Small intestine (tissue), 16 donors: ENCODE results near the gene FANCB. TPM values are rescaled to one million over a fixed set of nuclear protein-coding genes. Genes with fewer than 3 reads are reported as not detected.
A peak's percentile ranks its signal among the peaks of the same experiment; 100 is the strongest.

Source experiments
- DNase-seq, 2 donors: peaks; one replicate each; pipeline versions ENCODE4 v3.0.0 to v3.0.0-alpha.2; 2013
- FAIRE-seq: peaks from 2 replicates; lab custom pipeline; 2012; peaks lifted over from hg19 to GRCh38; lab: Jason Lieb, UNC
- H3K27ac ChIP-seq, 3 donors: one replicate each; pipeline ENCODE4 v1.5.1; 2013; ENCODE audit warnings: low read length in 2 of 3, mild to moderate bottlenecking in 2 of 3, control low read depth in 1 of 3, inconsistent platforms in 1 of 3, low read depth in 1 of 3, moderate library complexity in 1 of 3
- H3K27me3 ChIP-seq, 3 donors: one replicate each; pipeline ENCODE4 v1.6.1; 2013; ENCODE audit warnings: low read length in 3 of 3, inconsistent platforms in 1 of 3; ENCODE audit not compliant: control insufficient read depth in 3 of 3, insufficient read depth in 3 of 3
- H3K36me3 ChIP-seq, 3 donors: one replicate each; pipeline ENCODE4 v1.6.1; 2013; ENCODE audit warnings: low read length in 3 of 3, inconsistent platforms in 1 of 3, low read depth in 1 of 3, mild to moderate bottlenecking in 1 of 3, moderate library complexity in 1 of 3; ENCODE audit not compliant: control insufficient read depth in 3 of 3, insufficient read depth in 2 of 3
- H3K4me1 ChIP-seq, 3 donors: one replicate each; pipeline ENCODE4 v1.6.1; 2013; ENCODE audit warnings: low read length in 2 of 3, inconsistent platforms in 1 of 3, low read depth in 1 of 3, mild to moderate bottlenecking in 1 of 3, moderate library complexity in 1 of 3; ENCODE audit not compliant: control insufficient read depth in 3 of 3, insufficient read depth in 2 of 3
- H3K4me3 ChIP-seq, 3 donors: one replicate each; pipeline ENCODE4 v1.5.1; 2013; ENCODE audit warnings: low read length in 3 of 3, control low read depth in 1 of 3, inconsistent platforms in 1 of 3, low read depth in 1 of 3, mild to moderate bottlenecking in 1 of 3, moderate library complexity in 1 of 3
- H3K9me3 ChIP-seq, 2 donors: one replicate each; pipeline ENCODE4 v1.6.1; 2013; ENCODE audit warnings: low read depth in 1 of 2, low read length in 1 of 2; ENCODE audit not compliant: control insufficient read depth in 2 of 2, insufficient read depth in 1 of 2
- WGBS, 3 donors: extraction: QIAGEN DNeasy Blood & Tissue Kit; methylation state at CpG; one replicate each; pipeline ENCODE4 v1.1.7; 2013; 5-methylcytosine and 5-hydroxymethylcytosine counted together
- long read RNA-seq, 10 donors: transcript quantifications; one replicate each; lab custom pipeline, GENCODE V29; 2026
- polyA plus RNA-seq, 4 donors: library from polyadenylated mRNA; stranded (reverse) in 3 of 4; unstranded in 1 of 4; fragments of 200-250 nt in 3 of 4; fragments of 120-200 nt in 1 of 4; gene quantifications; one replicate each; pipeline versions ENCODE4 v1.2.1 to v1.2.3, GENCODE V29; 2013
- donor health status: healthy with polysubstance abuse.
- donor health status: control.
- donor health status: control.
- donor health status: Bipolar disorder and iron deficiency.
- donor health status: healthy.

FANCB gene
- 1 to 10 TPM in 1 of 4 donors, under 1 TPM in 1, not detected in 2; 0.49 to 1.7 TPM for polyA plus RNA-seq
- long read RNA-seq, donor 1: 0 reads
- long read RNA-seq, donor 2: 0 reads
- long read RNA-seq, donor 3: 0 reads
- long read RNA-seq, donor 4: 0 reads
- long read RNA-seq, donor 5: 0 reads
- long read RNA-seq, donor 6: 0 reads
- long read RNA-seq, donor 7: 0 reads
- long read RNA-seq, donor 8: 0 reads
- long read RNA-seq, donor 9: 0 reads
- long read RNA-seq, donor 10: 0 reads

GRCh38 chrX:14872851-14873675 lies at the start of gene FANCB, which contains the start of gene MOSPD2:
TSS of gene FANCB (minus strand) at chrX:14873069. CDS start at chrX:14865510, 7,559 bp downstream.
TSS of gene MOSPD2 (plus strand) at chrX:14873421. CDS start at chrX:14873529, 108 bp downstream.
- DNase-seq (peak; percentile 93 to 94), FAIRE-seq (peak; percentile 87)
- H3K27me3 ChIP-seq: no peaks in the 10 kb centered on the region
- H3K4me1 ChIP-seq: no peaks in the 10 kb centered on the region
- H3K9me3 ChIP-seq: no peaks in the 10 kb centered on the region
- peak within 1 kb of the TSS; percentile 59 to 94 (median 64) for H3K4me3 ChIP-seq
- H3K36me3 ChIP-seq: no peaks in the 10 kb centered on the region
- 1 to 27% (median 9%) methylated on average over 39 to 78 of the region's 78 CpGs for WGBS, 3 donors
- H3K27ac ChIP-seq: peak within 1 kb of the TSS; percentile 52 to 83 (median 82)

- H3K27me3 ChIP-seq: no peaks in the 10 kb centered on the region
- no peak overlapping the region for H3K27ac ChIP-seq
- 75 to 92% (median 78%) methylated on average over 6 of the region's 6 CpGs for WGBS, 3 donors
- no peaks in the 10 kb centered on the region for H3K9me3 ChIP-seq
- H3K4me3 ChIP-seq: no peak overlapping the region
- H3K36me3 ChIP-seq: peaks cover 0 to 3% (median 2%) of the 10 kb centered on the region in 3 donors
- FAIRE-seq (no peak), DNase-seq (no peak)
- H3K4me1 ChIP-seq: no peaks in the 10 kb centered on the region
Observed at GRCh38 chrX:14922437-14922836, 49.6 kb upstream of the FANCB start.

GRCh38 chrX:14920196-14920595 lies 47.3 kb upstream of the FANCB start:
- DNase-seq (no peak), FAIRE-seq (no peak)
- 91 to 98% (median 97%) methylated on average over 2 of the region's 2 CpGs for WGBS, 3 donors
- Histone ChIP-seq H3K4me1 (no peaks in the 10 kb centered on the region), H3K36me3 (peaks cover 2 to 6% (median 2%) of the 10 kb centered on the region in 3 donors), H3K4me3 (no peak overlapping the region), H3K9me3 (no peaks in the 10 kb centered on the region), H3K27me3 (no peaks in the 10 kb centered on the region), H3K27ac (no peak overlapping the region)

- WGBS, 3 donors: 36 to 81% (median 37%) methylated on average over 2 of the region's 2 CpGs
- Histone ChIP-seq H3K4me3 (no peak overlapping the region), H3K27me3 (no peaks in the 10 kb centered on the region), H3K36me3 (peaks cover 2 to 6% (median 2%) of the 10 kb centered on the region in 3 donors), H3K4me1 (no peaks in the 10 kb centered on the region), H3K27ac (no peak overlapping the region), H3K9me3 (no peaks in the 10 kb centered on the region)
- DNase-seq: no peak
- no peak for FAIRE-seq
Observed at GRCh38 chrX:14919407-14919806, 46.5 kb upstream of the FANCB start.

- Histone ChIP-seq H3K27me3 (no peaks in the 10 kb centered on the region), H3K9me3 (no peaks in the 10 kb centered on the region), H3K36me3 (peaks cover 2 to 9% (median 2%) of the 10 kb centered on the region in 3 donors), H3K4me3 (no peak overlapping the region), H3K27ac (no peak overlapping the region), H3K4me1 (no peaks in the 10 kb centered on the region)
- no peak for FAIRE-seq
- no peak for DNase-seq
- 61 to 80% (median 62%) methylated on average over 3 of the region's 3 CpGs for WGBS, 3 donors
Observed at GRCh38 chrX:14916017-14916674, 43.3 kb upstream of the FANCB start.

GRCh38 chrX:14915596-14915995 lies 42.7 kb upstream of the FANCB start:
- Histone ChIP-seq H3K27ac (no peak overlapping the region), H3K4me1 (no peaks in the 10 kb centered on the region), H3K27me3 (no peaks in the 10 kb centered on the region), H3K4me3 (no peak overlapping the region), H3K36me3 (peaks cover 2 to 9% (median 2%) of the 10 kb centered on the region in 3 donors), H3K9me3 (no peaks in the 10 kb centered on the region)
- DNase-seq: no peak
- FAIRE-seq: no peak
- 84 to 93% (median 90%) methylated on average over 3 of the region's 3 CpGs for WGBS, 3 donors

- Histone ChIP-seq H3K9me3 (no peaks in the 10 kb centered on the region), H3K27ac (no peak overlapping the region), H3K4me3 (no peak overlapping the region), H3K27me3 (no peaks in the 10 kb centered on the region), H3K36me3 (peaks cover 0 to 9% (median 2%) of the 10 kb centered on the region in 3 donors), H3K4me1 (no peaks in the 10 kb centered on the region)
- no peak for FAIRE-seq
- no peak for DNase-seq
- WGBS, 3 donors: 91 to 96% (median 94%) methylated on average over 2 of the region's 2 CpGs
Observed at GRCh38 chrX:14913241-14913640, 40.4 kb upstream of the FANCB start.

GRCh38 chrX:14903891-14904290 lies 31.0 kb upstream of the FANCB start:
- no peak for FAIRE-seq
- 57 to 87% (median 72%) methylated on average over 2 of the region's 2 CpGs for WGBS, 3 donors
- Histone ChIP-seq H3K4me3 (no peak overlapping the region), H3K36me3 (no peaks in the 10 kb centered on the region), H3K4me1 (no peaks in the 10 kb centered on the region), H3K9me3 (peaks cover 0 to 3% of the 10 kb centered on the region in 2 donors), H3K27ac (no peak overlapping the region), H3K27me3 (no peaks in the 10 kb centered on the region)
- no peak for DNase-seq
